Lung (tissue), 12 donors: ENCODE data around the gene CLCN6. TPM values are rescaled to one million over a fixed set of nuclear protein-coding genes. Genes with fewer than 3 reads are reported as not detected.

Source experiments
- ATAC-seq: fragments of 200-7000 bp; cut with Tn5 transposase; one replicate; pipeline ENCODE4 v1.9.1; 2020; ENCODE audit warnings: moderate number of reproducible peaks; ENCODE audit not compliant: insufficient read depth, low FRiP score
- DNase-seq, 3 donors: peaks; one replicate each; pipeline ENCODE4 v3.0.0-alpha.2; 2013 to 2017
- H3K27ac ChIP-seq, 2 donors: one replicate each; pipeline ENCODE4 v1.5.1; 2013; ENCODE audit warnings: mild to moderate bottlenecking in 2 of 2, moderate library complexity in 2 of 2, control low read depth in 1 of 2, inconsistent platforms in 1 of 2, low read depth in 1 of 2, low read length in 1 of 2
- H3K27me3 ChIP-seq, 3 donors: one replicate each; pipeline ENCODE4 v1.5.1; 2013; ENCODE audit warnings: low read length in 2 of 3; ENCODE audit not compliant: control insufficient read depth in 3 of 3, insufficient read depth in 3 of 3
- H3K36me3 ChIP-seq, 4 donors: one replicate each; pipeline ENCODE4 v1.5.1; 2013; ENCODE audit warnings: low read length in 4 of 4, mild to moderate bottlenecking in 1 of 4, moderate library complexity in 1 of 4; ENCODE audit not compliant: control insufficient read depth in 4 of 4, insufficient read depth in 4 of 4
- H3K4me1 ChIP-seq, 5 donors: one replicate each; pipeline ENCODE4 v1.5.1; 2013; ENCODE audit warnings: low read length in 5 of 5, mild to moderate bottlenecking in 2 of 5, moderate library complexity in 1 of 5; ENCODE audit not compliant: control insufficient read depth in 5 of 5, insufficient read depth in 5 of 5
- H3K4me3 ChIP-seq: one replicate; pipeline ENCODE4 v1.5.1; 2013; ENCODE audit warnings: mild to moderate bottlenecking, control low read depth, moderate library complexity
- H3K9ac ChIP-seq, 2 donors: one replicate each; pipeline ENCODE4 v1.5.1; 2013; ENCODE audit warnings: low read length in 2 of 2, control low read depth in 1 of 2; ENCODE audit not compliant: insufficient read depth in 1 of 2
- H3K9me3 ChIP-seq, 4 donors: one replicate each; pipeline ENCODE4 v1.5.1; 2013; ENCODE audit warnings: low read length in 3 of 4, mild to moderate bottlenecking in 1 of 4, moderate library complexity in 1 of 4; ENCODE audit not compliant: control insufficient read depth in 4 of 4, insufficient read depth in 3 of 4
- WGBS, 2 donors: extraction: QIAGEN DNeasy Blood & Tissue Kit; methylation state at CpG; one replicate each; pipeline ENCODE4 v1.1.7; 2013; 5-methylcytosine and 5-hydroxymethylcytosine counted together
- polyA plus RNA-seq, 2 donors: library from polyadenylated mRNA; stranded (reverse); fragments of 200-250 nt; gene quantifications; one replicate each; pipeline ENCODE4 v1.2.1, GENCODE V29; 2013
- total RNA-seq, 2 donors: library from RNA; depleted of rRNA in 1 of 2; stranded (reverse); fragments of >200 nt in 1 of 2; gene quantifications; one replicate each; pipeline ENCODE4 v1.2.1, GENCODE V29; 2014 to 2021
- TF ChIP-seq, protein P1 (sequence below): IDR thresholded peaks from 2 replicates; pipeline ENCODE4 v1.5.1; 2012; ENCODE audit warnings: mild to moderate bottlenecking; ENCODE audit errors: control extremely low read depth, extremely low read depth
- donor health status: control.
- donor health status: control.
- donor health status: Bipolar disorder and iron deficiency.
- donor health status: healthy.
- donor health status: DM: yes; HTN: yes; CAD: no.

Gene CLCN6
- total and polyA plus RNA-seq, 4 donors: 16.7 to 35.7 (median 18.1) TPM

DNA sequence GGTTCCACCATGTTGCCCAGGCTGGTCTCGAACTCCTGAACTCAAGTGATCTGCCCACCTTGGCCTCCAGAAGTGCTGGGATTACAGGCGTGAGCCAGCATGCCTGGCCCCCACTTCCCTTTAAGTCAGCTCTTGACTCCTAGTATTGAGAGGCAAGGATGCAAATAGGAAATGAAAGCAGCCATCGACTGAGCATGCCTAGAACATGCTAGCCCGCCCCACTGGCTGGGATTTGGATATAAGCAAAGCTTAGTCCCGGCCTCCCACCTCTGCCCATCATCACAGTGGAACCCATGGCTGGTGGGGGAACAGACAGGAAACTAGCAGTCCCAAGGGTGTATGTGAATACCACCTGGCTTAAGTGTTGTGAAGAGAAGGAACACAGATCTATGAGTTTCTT lies 33.5 kb upstream of the CLCN6 start:
- TF ChIP-seq, protein P1, sequence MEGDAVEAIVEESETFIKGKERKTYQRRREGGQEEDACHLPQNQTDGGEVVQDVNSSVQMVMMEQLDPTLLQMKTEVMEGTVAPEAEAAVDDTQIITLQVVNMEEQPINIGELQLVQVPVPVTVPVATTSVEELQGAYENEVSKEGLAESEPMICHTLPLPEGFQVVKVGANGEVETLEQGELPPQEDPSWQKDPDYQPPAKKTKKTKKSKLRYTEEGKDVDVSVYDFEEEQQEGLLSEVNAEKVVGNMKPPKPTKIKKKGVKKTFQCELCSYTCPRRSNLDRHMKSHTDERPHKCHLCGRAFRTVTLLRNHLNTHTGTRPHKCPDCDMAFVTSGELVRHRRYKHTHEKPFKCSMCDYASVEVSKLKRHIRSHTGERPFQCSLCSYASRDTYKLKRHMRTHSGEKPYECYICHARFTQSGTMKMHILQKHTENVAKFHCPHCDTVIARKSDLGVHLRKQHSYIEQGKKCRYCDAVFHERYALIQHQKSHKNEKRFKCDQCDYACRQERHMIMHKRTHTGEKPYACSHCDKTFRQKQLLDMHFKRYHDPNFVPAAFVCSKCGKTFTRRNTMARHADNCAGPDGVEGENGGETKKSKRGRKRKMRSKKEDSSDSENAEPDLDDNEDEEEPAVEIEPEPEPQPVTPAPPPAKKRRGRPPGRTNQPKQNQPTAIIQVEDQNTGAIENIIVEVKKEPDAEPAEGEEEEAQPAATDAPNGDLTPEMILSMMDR: no peak
- H3K4me3 ChIP-seq: no peak overlapping the region
- H3K27ac ChIP-seq: no peak overlapping the region
- no peaks in the 10 kb centered on the region for H3K27me3 ChIP-seq
- H3K4me1 ChIP-seq: peaks cover 0 to 3% (median 0%) of the 10 kb centered on the region in 5 donors
- H3K9me3 ChIP-seq: no peaks in the 10 kb centered on the region
- ATAC-seq (no peak), DNase-seq (no peak)
- 55 to 69% methylated on average over 5 of the region's 5 CpGs for WGBS, 2 donors
- H3K9ac ChIP-seq: no peak overlapping the region
- no peaks in the 10 kb centered on the region for H3K36me3 ChIP-seq

DNA sequence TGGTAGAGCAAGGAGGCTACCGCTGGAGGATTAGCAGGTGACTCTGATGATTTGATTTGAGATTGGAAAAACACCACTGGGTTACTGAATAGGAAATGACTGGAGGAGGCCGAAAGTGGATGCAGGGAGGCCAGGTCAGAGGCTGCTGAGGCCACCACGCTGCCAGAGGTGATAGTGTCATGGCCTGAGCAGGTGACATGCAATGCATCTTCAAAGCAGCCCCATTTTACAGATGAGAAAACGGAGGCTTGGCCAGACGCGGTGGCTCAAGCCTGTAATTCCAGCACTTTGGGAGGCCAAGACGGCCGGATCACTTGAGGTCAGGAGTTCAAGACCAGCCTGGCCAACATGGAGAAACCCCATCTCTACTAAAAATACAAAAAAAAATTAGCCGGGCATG lies 31.2 kb upstream of the CLCN6 start:
- Histone ChIP-seq H3K36me3 (no peaks in the 10 kb centered on the region), H3K27ac (no peak overlapping the region), H3K4me1 (no peaks in the 10 kb centered on the region), H3K9me3 (no peaks in the 10 kb centered on the region), H3K4me3 (no peak overlapping the region), H3K27me3 (no peaks in the 10 kb centered on the region), H3K9ac (no peak overlapping the region)
- WGBS, 2 donors: 85 to 94% methylated on average over 9 of the region's 9 CpGs
- ATAC-seq (no peak), DNase-seq (no peak)
- TF ChIP-seq, protein P1: no peak

DNA sequence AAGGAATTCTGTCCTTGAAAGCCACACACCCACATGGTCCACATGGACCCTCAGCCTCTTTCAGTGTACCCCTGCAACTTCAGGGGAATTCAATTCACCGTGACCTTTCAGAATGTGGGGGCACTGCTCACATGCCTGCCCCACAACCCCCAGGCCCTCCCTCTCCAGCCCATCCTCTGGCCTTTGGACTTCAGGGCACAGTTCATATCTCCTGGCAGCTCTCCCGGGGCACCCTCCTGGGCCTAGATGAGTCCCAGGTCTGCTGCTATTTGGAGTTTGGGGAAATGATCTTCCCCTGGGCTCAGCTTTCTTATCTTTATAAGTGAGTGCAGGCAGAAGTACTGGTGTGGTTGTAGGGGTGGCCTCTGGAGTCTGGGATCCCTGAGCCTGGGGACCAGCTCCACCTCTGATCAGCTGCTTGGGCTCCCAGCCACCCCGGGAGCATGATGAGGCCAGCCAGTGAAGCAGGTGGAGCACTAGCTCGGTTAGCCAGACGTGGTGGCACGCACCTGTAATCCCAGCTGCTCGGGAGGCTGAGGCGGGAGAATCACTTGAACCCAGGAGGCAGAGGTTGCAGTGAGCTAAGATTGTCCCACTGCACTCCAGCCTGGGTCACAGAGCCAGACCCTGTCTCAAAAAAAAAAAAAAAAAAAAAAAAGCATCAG lies 28.2 kb upstream of the CLCN6 start:
- ATAC-seq (no peak), DNase-seq (no peak)
- no peak overlapping the region for H3K27ac ChIP-seq
- H3K36me3 ChIP-seq: no peaks in the 10 kb centered on the region
- WGBS, 2 donors: 90 to 97% methylated on average over 8 of the region's 8 CpGs
- H3K9ac ChIP-seq: no peak overlapping the region
- no peak overlapping the region for H3K4me3 ChIP-seq
- peaks cover 0 to 2% (median 0%) of the 10 kb centered on the region in 4 donors for H3K9me3 ChIP-seq
- H3K27me3 ChIP-seq: no peaks in the 10 kb centered on the region
- TF ChIP-seq, protein P1: no peak
- no peaks in the 10 kb centered on the region for H3K4me1 ChIP-seq

DNA sequence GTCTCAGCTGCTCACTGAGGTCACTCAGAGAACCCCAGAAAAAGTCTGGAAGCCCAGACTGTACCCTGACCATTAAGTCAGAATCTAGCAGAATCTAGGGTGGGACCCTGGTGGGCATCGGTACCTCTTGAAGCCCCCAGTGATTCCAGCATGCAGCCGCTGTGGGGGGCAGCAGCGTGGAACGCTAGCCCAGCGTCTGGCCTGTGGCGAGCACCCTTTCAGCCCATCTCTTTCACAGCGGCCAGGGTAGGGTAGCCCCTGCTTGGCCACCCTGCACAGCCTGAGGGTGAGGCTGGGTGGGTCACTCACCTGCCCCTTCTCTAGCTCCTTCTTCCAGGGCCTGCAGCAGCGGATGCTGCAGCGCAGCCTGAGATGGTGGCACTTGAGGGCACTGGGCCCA lies 27.7 kb upstream of the CLCN6 start:
- Histone ChIP-seq H3K27me3 (no peaks in the 10 kb centered on the region), H3K36me3 (no peaks in the 10 kb centered on the region), H3K9me3 (peaks cover 0 to 2% (median 0%) of the 10 kb centered on the region in 4 donors), H3K4me1 (no peaks in the 10 kb centered on the region), H3K27ac (no peak overlapping the region), H3K4me3 (no peak overlapping the region), H3K9ac (no peak overlapping the region)
- ATAC-seq (no peak), DNase-seq (no peak)
- WGBS, 2 donors: 96 to 97% methylated on average over 9 of the region's 9 CpGs
- TF ChIP-seq, protein P1: no peak
